ENCODE measurements around the gene AXIN2.
"Not testable (repeated sequence)": the region's sequence is repeated elsewhere in the genome, so short reads cannot be mapped to it uniquely, and the experiment has no call there.

The AXIN2 gene

GRCh38 chr17:65522751-65523404 lies 38.6 kb downstream of the AXIN2 start:
- DNase-seq (ENCODE audit: low read depth) = no peak

GRCh38 chr17:65519462-65519861 lies 42.0 kb downstream of the AXIN2 start:
- no peak for DNase-seq (ENCODE audit: low read depth)

- DNase-seq (ENCODE audit: low read depth) = peak; percentile 23
These were observed 43.2 kb downstream of the AXIN2 start for GRCh38 chr17:65518256-65518655.

GRCh38 chr17:65515959-65516948 lies 45.2 kb downstream of the AXIN2 start:
- peak; percentile 70 for DNase-seq (ENCODE audit: low read depth)

- DNase-seq (ENCODE audit: low read depth) = no peak
These were observed 45.9 kb downstream of the AXIN2 start for GRCh38 chr17:65515512-65515911.

GRCh38 chr17:65514541-65514940 lies 46.9 kb downstream of the AXIN2 start:
- peak; percentile 64 for DNase-seq (ENCODE audit: low read depth)

- peak; percentile 76 for DNase-seq (ENCODE audit: low read depth)
These were observed 47.4 kb downstream of the AXIN2 start for GRCh38 chr17:65514082-65514481.

- DNase-seq (ENCODE audit: low read depth) = no peak
These were observed 50.1 kb downstream of the AXIN2 start for GRCh38 chr17:65511316-65511715.

GRCh38 chr17:65509032-65509431 lies 52.4 kb downstream of the AXIN2 start:
- no peak for DNase-seq (ENCODE audit: low read depth)

- DNase-seq (ENCODE audit: low read depth) = not testable (repeated sequence)
These were observed 56.8 kb downstream of the AXIN2 start for GRCh38 chr17:65504673-65505072.

- DNase-seq (ENCODE audit: low read depth) = no peak
These were observed 57.3 kb downstream of the AXIN2 start for GRCh38 chr17:65504141-65504540.

GRCh38 chr17:65503557-65503956 lies 57.9 kb downstream of the AXIN2 start:
- DNase-seq (ENCODE audit: low read depth) = no peak

GRCh38 chr17:65498816-65499215 lies 62.6 kb downstream of the AXIN2 start:
- DNase-seq (ENCODE audit: low read depth) = no peak

GRCh38 chr17:65496801-65497200 lies 64.6 kb downstream of the AXIN2 start:
- no peak for DNase-seq (ENCODE audit: low read depth)

- DNase-seq (ENCODE audit: low read depth) = no peak
These were observed 66.1 kb downstream of the AXIN2 start for GRCh38 chr17:65495122-65496055.

GRCh38 chr17:65489413-65490155 lies 71.9 kb downstream of the AXIN2 start:
- DNase-seq (ENCODE audit: low read depth) = no peak

GRCh38 chr17:65488665-65489064 lies 72.8 kb downstream of the AXIN2 start:
- no peak for DNase-seq (ENCODE audit: low read depth)

- no peak for DNase-seq (ENCODE audit: low read depth)
These were observed 73.5 kb downstream of the AXIN2 start for GRCh38 chr17:65487990-65488389.

GRCh38 chr17:65487161-65487560 lies 74.3 kb downstream of the AXIN2 start:
- DNase-seq (ENCODE audit: low read depth) = no peak

- DNase-seq (ENCODE audit: low read depth) = peak; percentile 15
These were observed 75.8 kb downstream of the AXIN2 start for GRCh38 chr17:65485388-65486299.
